B cell (primary cell): Measurements from ENCODE around the gene YEATS2.

Experiments
- CTCF ChIP-seq: fragments of 200-600 bp; IDR thresholded peaks from one replicate; pipeline ENCODE4 v1.8.0; 2022; ENCODE audit warnings: antibody characterized with exemption, mild to moderate bottlenecking
- EZH2 ChIP-seq: IDR thresholded peaks from 2 replicates; pipeline ENCODE4 v1.6.1; 2012; ENCODE audit warnings: borderline replicate concordance, low read depth, mild to moderate bottlenecking, moderate library complexity, low read length; ENCODE audit not compliant: insufficient read depth, poor library complexity, severe bottlenecking

- TF ChIP-seq EZH2 (no peak), CTCF (no peak)
Observed at GRCh38 chr3:183828538-183828870, 130.9 kb downstream of the YEATS2 start.
